Measurements from ENCODE around the gene RAD51B.

DNA sequence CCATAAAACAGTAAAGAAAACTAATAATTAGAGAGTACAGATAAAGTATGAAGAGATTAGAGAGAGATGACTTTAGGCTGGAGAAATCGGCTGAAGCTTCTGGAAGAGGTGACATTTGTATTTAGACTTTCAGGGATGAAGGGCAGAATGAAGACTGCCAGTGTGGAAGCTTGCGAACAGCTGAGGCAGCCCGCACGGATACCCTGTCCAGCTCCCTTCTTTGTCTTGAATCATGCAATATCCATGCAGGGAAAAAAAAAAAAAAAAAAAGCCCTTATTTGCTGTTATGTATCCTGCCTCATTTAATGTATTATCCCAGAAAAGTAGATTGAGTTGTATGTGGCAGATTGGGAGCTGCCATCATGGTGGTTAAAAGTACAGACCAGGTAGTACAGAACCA lies 641.5 kb downstream of the RAD51B start:
- TF ChIP-seq, protein P1, sequence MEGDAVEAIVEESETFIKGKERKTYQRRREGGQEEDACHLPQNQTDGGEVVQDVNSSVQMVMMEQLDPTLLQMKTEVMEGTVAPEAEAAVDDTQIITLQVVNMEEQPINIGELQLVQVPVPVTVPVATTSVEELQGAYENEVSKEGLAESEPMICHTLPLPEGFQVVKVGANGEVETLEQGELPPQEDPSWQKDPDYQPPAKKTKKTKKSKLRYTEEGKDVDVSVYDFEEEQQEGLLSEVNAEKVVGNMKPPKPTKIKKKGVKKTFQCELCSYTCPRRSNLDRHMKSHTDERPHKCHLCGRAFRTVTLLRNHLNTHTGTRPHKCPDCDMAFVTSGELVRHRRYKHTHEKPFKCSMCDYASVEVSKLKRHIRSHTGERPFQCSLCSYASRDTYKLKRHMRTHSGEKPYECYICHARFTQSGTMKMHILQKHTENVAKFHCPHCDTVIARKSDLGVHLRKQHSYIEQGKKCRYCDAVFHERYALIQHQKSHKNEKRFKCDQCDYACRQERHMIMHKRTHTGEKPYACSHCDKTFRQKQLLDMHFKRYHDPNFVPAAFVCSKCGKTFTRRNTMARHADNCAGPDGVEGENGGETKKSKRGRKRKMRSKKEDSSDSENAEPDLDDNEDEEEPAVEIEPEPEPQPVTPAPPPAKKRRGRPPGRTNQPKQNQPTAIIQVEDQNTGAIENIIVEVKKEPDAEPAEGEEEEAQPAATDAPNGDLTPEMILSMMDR (IDR thresholded peaks at IDR 0.05): no peak
- TF ChIP-seq EP300 (IDR thresholded peaks at IDR 0.05): no peak
- TF ChIP-seq POLR2A (IDR thresholded peaks at IDR 0.05): no peak

Data from ovary (tissue), 3 donors.